Sigmoid colon (tissue), 4 donors: ENCODE measurements around the gene ZNFX1.

ENCODE experiments used
- CTCF ChIP-seq, 4 experiments: fragments of 450-650 bp in 3 of 4; fragments of 200-600 bp in 1 of 4; IDR thresholded peaks; one replicate each; pipeline ENCODE4 v1.5.1; 2016 to 2019; ENCODE audit warnings: antibody characterized with exemption in 4 of 4, mild to moderate bottlenecking in 3 of 4, moderate library complexity in 2 of 4
- EP300 ChIP-seq, 4 donors: sonication (generic); formaldehyde crosslinking; IDR thresholded peaks; one replicate each; pipeline ENCODE4 v1.6.1; 2017; ENCODE audit warnings: antibody characterized with exemption in 4 of 4
- POLR2A ChIP-seq, 2 donors: fragments of 450-650 bp; IDR thresholded peaks; one replicate each; pipeline ENCODE4 v1.6.1; 2016; ENCODE audit warnings: antibody characterized with exemption in 2 of 2, mild to moderate bottlenecking in 2 of 2, moderate library complexity in 2 of 2

- TF ChIP-seq CTCF (IDR thresholded peaks at IDR 0.05) (no peak), POLR2A (IDR thresholded peaks at IDR 0.05) (no peak), EP300 (IDR thresholded peaks at IDR 0.05) (no peak)
Measured at GRCh38 chr20:49225896-49226295, 52.0 kb downstream of the ZNFX1 start.
